ENCODE results near the gene PAIP2.

PAIP2 gene

GRCh38 chr5:139414581-139415130, 73.0 kb downstream of the PAIP2 start:
- no peak for DNase-seq

GRCh38 chr5:139415221-139415861, 73.7 kb downstream of the PAIP2 start:
- DNase-seq, result no peak

GRCh38 chr5:139415869-139416268, 74.2 kb downstream of the PAIP2 start:
- no peak for DNase-seq

- DNase-seq, result no peak
Measured at GRCh38 chr5:139416651-139417050, 75.0 kb downstream of the PAIP2 start.

- DNase-seq, result no peak
Measured at GRCh38 chr5:139417214-139417613, 75.6 kb downstream of the PAIP2 start.

GRCh38 chr5:139418793-139419192, 77.1 kb downstream of the PAIP2 start:
- no peak for DNase-seq

Data from activated CD4-positive, alpha-beta T cell treated with anti-CD3 and anti-CD28 coated beads for 1 hour (primary cell).